Hepatocyte (in vitro differentiated cells): ENCODE results near the gene TAB3.

Experiments
- EZH2 ChIP-seq: fragments of 200-600 bp; sonication (generic); IDR thresholded peaks from 2 replicates; pipeline ENCODE4 v1.6.1; 2016; ENCODE audit warnings: antibody characterized with exemption, mild to moderate bottlenecking, borderline replicate concordance
- EZH2phosphoT487 ChIP-seq: fragments of 200-600 bp; sonication (generic); IDR thresholded peaks from one replicate; pipeline ENCODE4 v1.6.1; 2018; ENCODE audit warnings: antibody characterized with exemption, mild to moderate bottlenecking, low read depth, moderate library complexity; ENCODE audit not compliant: unreplicated experiment, severe bottlenecking
- TF ChIP-seq, protein P1 (sequence below): fragments of 200-600 bp; sonication (generic); IDR thresholded peaks from 2 replicates; pipeline ENCODE4 v1.5.1; 2016; ENCODE audit warnings: antibody characterized with exemption, mild to moderate bottlenecking; ENCODE audit not compliant: poor library complexity

DNA sequence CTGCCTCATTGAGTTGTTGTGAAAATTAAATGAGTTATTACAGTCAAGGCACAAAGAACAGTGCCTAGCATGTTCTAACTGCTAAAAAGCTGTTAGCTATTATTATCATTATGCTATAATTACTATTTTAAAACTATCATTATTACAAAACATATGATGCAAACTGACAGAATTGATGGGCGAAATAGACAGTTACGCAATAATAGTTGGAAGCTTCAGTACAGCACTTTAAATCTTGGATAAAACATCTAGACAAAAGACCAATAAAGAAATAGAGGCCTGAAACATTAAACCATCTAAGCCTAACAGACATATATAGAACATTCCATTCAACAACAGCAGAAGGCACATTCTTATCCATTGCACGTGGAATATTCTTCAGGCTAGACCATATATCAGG is 73.0 kb downstream of the TAB3 start:
- TF ChIP-seq, protein P1, sequence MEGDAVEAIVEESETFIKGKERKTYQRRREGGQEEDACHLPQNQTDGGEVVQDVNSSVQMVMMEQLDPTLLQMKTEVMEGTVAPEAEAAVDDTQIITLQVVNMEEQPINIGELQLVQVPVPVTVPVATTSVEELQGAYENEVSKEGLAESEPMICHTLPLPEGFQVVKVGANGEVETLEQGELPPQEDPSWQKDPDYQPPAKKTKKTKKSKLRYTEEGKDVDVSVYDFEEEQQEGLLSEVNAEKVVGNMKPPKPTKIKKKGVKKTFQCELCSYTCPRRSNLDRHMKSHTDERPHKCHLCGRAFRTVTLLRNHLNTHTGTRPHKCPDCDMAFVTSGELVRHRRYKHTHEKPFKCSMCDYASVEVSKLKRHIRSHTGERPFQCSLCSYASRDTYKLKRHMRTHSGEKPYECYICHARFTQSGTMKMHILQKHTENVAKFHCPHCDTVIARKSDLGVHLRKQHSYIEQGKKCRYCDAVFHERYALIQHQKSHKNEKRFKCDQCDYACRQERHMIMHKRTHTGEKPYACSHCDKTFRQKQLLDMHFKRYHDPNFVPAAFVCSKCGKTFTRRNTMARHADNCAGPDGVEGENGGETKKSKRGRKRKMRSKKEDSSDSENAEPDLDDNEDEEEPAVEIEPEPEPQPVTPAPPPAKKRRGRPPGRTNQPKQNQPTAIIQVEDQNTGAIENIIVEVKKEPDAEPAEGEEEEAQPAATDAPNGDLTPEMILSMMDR = no peak
- TF ChIP-seq EZH2phosphoT487 = no peak
- no peak for TF ChIP-seq EZH2
